Progenitor cell of endocrine pancreas (in vitro differentiated cells): ENCODE results near the gene SEC22C. TPM values are rescaled to one million over a fixed set of nuclear protein-coding genes. Genes with fewer than 3 reads are reported as not detected.

Experiments used
- DNase-seq: peaks from one replicate; pipeline ENCODE4 v3.0.0; 2021; ENCODE audit warnings: low spot score; ENCODE audit not compliant: unreplicated experiment
- H3K27ac Mint-ChIP-seq: 2 replicates; pipeline ENCODE4 v1.8.0; 2021; ENCODE audit warnings: mild to moderate bottlenecking, moderate library complexity, mixed read lengths
- H3K27me3 Mint-ChIP-seq: 2 replicates; pipeline ENCODE4 v1.8.0; 2021; ENCODE audit warnings: mixed read lengths
- H3K36me3 Mint-ChIP-seq: 2 replicates; pipeline ENCODE4 v1.8.0; 2022; ENCODE audit warnings: mixed read lengths; ENCODE audit not compliant: insufficient read depth
- H3K4me1 Mint-ChIP-seq: 2 replicates; pipeline ENCODE4 v1.8.0; 2021; ENCODE audit warnings: low read depth, mixed read lengths
- H3K4me3 Mint-ChIP-seq: 2 replicates; pipeline ENCODE4 v1.8.0; 2021; ENCODE audit warnings: low read depth, mild to moderate bottlenecking, moderate library complexity, mixed read lengths
- H3K9me3 Mint-ChIP-seq: 2 replicates; pipeline ENCODE4 v1.8.0; 2021; ENCODE audit warnings: low read depth, mixed read lengths
- total RNA-seq: library from RNA; stranded (reverse); gene quantifications from 2 replicates; pipeline ENCODE4 v1.2.1, GENCODE V29; 2021
- TF ChIP-seq, protein P1 (sequence below): fragments of 200-600 bp; sonication (generic); IDR thresholded peaks from one replicate; pipeline ENCODE4 v1.5.0; 2021; ENCODE audit warnings: antibody characterized with exemption, mild to moderate bottlenecking; ENCODE audit not compliant: unreplicated experiment

The SEC22C gene
- total RNA-seq, 1 donor from 2014 or later = 40.2 TPM

DNA sequence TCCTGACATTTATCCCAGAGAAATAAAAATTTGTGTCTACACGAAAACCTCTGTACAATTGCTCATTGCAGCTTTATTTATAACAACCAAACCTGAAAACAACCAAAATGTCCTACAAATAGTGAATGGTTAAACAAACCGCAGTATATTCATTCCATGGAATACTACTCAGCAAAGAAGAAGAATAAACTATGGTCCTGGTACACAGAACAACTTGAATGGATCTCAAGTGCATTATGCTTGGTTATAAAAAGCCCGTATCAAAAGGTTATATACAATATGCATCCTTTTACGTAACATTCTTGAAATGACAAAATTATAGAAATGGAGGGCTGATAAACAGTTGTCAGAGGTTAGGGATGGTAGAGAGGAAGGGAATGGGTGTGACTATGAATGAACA lies 3.7 kb downstream of the SEC22C start:
- peaks cover 36% of the 10 kb centered on the region for H3K36me3 Mint-ChIP-seq

DNA sequence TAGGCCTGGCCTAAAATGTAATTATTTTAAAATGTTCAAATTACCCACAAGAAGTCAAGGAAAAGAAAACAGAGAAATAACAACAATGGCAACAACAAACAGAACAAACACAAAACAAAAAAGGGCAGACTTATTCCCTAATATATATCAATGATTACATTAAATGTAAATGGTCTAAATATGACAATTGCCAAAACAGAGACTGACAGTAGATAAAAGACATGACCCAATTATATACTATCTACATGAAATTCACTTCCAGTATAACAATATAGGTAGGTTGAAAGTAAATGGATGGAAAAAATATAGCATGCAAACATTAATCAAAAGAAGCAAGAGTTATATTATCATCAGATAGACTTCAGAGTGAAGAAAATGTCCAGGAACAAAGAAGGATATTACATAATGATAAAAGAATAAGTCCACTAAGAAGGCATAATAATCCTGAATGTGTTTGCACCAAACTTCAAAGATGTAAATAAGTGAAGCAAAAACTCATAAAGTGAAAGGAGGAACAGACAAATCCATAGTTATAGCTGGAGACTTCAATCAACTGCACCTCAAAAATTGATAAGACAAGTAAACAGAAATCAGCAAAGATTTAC lies 6.5 kb downstream of the SEC22C start:
- Mint-ChIP-seq H3K36me3 (peaks cover 40% of the 10 kb centered on the region), H3K27ac (no peak overlapping the region), H3K27me3 (no peaks in the 10 kb centered on the region), H3K4me3 (no peak overlapping the region), H3K4me1 (peaks cover 4% of the 10 kb centered on the region), H3K9me3 (peaks cover 18% of the 10 kb centered on the region)
- no peak for DNase-seq
- TF ChIP-seq, protein P1, sequence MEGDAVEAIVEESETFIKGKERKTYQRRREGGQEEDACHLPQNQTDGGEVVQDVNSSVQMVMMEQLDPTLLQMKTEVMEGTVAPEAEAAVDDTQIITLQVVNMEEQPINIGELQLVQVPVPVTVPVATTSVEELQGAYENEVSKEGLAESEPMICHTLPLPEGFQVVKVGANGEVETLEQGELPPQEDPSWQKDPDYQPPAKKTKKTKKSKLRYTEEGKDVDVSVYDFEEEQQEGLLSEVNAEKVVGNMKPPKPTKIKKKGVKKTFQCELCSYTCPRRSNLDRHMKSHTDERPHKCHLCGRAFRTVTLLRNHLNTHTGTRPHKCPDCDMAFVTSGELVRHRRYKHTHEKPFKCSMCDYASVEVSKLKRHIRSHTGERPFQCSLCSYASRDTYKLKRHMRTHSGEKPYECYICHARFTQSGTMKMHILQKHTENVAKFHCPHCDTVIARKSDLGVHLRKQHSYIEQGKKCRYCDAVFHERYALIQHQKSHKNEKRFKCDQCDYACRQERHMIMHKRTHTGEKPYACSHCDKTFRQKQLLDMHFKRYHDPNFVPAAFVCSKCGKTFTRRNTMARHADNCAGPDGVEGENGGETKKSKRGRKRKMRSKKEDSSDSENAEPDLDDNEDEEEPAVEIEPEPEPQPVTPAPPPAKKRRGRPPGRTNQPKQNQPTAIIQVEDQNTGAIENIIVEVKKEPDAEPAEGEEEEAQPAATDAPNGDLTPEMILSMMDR = no peak

More for the DNA sequence above, 3.7 kb downstream of the SEC22C start:
- H3K4me1 Mint-ChIP-seq = peaks cover 22% of the 10 kb centered on the region
- H3K27me3 Mint-ChIP-seq = no peaks in the 10 kb centered on the region
- no peak for DNase-seq
- no peak overlapping the region for H3K4me3 Mint-ChIP-seq
- H3K27ac Mint-ChIP-seq = peak overlapping the region; percentile 59
- peaks cover 18% of the 10 kb centered on the region for H3K9me3 Mint-ChIP-seq
- TF ChIP-seq, protein P1 = no peak

DNA sequence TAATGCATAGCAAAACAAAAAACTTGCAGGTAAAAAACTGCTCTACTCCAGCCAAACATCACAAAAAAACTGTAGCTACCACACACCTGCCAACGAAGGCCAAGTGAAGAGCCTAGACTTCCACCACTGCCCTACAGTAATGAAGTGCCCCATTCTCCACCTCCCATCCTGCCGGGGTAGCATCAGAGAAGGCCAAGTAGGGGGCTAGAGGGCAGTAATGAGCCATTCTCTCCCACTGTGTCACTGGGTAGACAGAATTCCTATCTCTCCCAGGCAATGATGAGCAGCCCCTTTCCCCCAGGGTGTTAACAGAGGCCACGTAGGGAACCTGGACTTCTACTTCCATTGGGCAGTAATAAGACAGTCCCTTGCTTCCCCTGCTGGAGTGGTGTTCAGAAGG lies 9.5 kb downstream of the SEC22C start:
- H3K27ac Mint-ChIP-seq = peak overlapping the region; percentile 29
- no peaks in the 10 kb centered on the region for H3K4me1 Mint-ChIP-seq
- peaks cover 32% of the 10 kb centered on the region for H3K36me3 Mint-ChIP-seq
- DNase-seq = no peak
- H3K27me3 Mint-ChIP-seq = no peaks in the 10 kb centered on the region
- no peak overlapping the region for H3K4me3 Mint-ChIP-seq
- TF ChIP-seq, protein P1 = peak; percentile 35
- peaks cover 18% of the 10 kb centered on the region for H3K9me3 Mint-ChIP-seq

DNA sequence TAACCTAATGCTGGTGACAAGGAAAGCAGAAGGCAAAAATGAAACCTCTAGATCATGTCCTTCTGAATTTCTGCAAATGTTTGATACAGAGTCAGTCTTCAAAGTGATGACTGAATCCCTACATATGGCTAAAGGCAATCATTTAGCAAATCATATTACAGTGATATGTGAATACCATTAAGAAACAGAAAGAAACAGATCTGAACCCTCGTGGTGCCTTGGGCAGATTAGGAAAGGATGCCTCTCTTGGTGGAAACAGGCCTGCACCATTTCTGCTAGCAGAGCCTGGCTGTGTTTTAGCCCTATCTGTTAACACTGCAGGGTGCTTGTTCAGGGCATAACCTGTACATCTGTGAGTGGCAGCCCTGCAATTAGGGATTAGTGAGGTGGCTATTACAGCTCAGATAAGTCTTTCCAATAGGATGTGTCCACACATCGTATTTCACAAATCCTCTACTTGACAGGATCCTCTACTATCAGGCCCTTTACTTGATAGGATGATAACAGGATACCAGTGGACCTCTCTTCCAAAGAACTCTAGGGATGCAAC lies 12.1 kb downstream of the SEC22C start:
- H3K4me3 Mint-ChIP-seq = no peak overlapping the region
- DNase-seq = no peak
- H3K9me3 Mint-ChIP-seq = peaks cover 8% of the 10 kb centered on the region
- peaks cover 16% of the 10 kb centered on the region for H3K36me3 Mint-ChIP-seq
- TF ChIP-seq, protein P1 = no peak
- H3K27ac Mint-ChIP-seq = no peak overlapping the region
- H3K4me1 Mint-ChIP-seq = no peaks in the 10 kb centered on the region
- H3K27me3 Mint-ChIP-seq = no peaks in the 10 kb centered on the region

DNA sequence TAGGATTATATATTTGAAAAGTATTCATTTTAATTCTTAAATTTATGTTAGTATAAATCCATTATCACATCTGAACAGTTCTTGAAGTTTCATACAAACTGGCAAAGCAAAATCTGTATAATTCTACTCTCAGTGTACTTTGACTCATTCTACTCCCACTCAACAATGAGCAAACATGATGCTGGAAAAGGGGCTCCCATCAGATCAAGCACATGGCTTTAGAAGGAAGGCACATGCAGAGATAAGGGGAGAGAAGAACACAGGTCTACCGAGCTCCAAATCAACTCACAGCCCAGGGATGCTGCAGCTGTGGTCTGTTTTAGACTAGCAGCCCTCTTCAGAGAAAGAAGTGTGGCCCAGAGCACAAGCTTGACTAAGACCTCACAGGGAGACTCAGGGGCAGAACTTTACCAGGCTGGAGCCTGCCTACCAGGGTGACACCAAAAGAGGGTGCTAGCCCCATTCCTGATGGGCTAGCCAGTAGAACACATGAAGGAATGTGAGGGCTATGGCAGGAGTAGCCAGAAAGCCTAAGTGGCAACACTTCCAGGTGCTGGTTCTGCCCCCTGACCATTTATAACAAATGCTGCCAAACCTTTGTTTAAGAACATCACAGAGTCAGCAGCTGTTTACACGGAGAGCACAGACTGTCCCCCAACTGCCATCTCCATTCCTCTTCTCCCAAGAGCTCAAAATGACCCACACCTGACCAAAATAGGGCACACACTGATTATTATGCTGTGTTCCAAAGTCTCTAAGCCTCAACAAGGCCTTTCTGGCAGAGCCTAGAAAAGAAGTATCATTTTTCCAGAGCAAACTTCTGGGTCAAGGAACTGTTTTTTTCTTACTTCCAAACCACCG lies 19.5 kb downstream of the SEC22C start:
- Mint-ChIP-seq H3K36me3 (peaks cover 10% of the 10 kb centered on the region), H3K9me3 (no peaks in the 10 kb centered on the region), H3K27ac (no peak overlapping the region), H3K4me3 (no peak overlapping the region), H3K27me3 (no peaks in the 10 kb centered on the region), H3K4me1 (no peaks in the 10 kb centered on the region)
- DNase-seq = no peak
- TF ChIP-seq, protein P1 = no peak
